HG03108 (cell line): Measurements from ENCODE around the gene CAMTA1.
"Not testable (repeated sequence)": the region's sequence is repeated elsewhere in the genome, so short reads cannot be mapped to it uniquely, and the experiment has no call there.

Experiments
- ATAC-seq: cut with Tn5 transposase; IDR thresholded peaks from one replicate; pipeline ENCODE4 v1.9.1; 2021; ENCODE audit warnings: moderate library complexity; ENCODE audit not compliant: unreplicated experiment

CAMTA1 gene

GRCh38 chr1:7322912-7323311 is 537.7 kb downstream of the CAMTA1 start:
- ATAC-seq, result no peak

GRCh38 chr1:7325254-7325653 is 540.0 kb downstream of the CAMTA1 start:
- no peak for ATAC-seq

GRCh38 chr1:7326366-7326765 is 541.1 kb downstream of the CAMTA1 start:
- ATAC-seq, result no peak

- ATAC-seq, result no peak
These were observed 542.6 kb downstream of the CAMTA1 start for GRCh38 chr1:7327849-7328248.

- ATAC-seq, result no peak
These were observed 544.8 kb downstream of the CAMTA1 start for GRCh38 chr1:7329868-7330615.

GRCh38 chr1:7330726-7331125 is 545.5 kb downstream of the CAMTA1 start:
- ATAC-seq, result not testable (repeated sequence)

- no peak for ATAC-seq
These were observed 546.8 kb downstream of the CAMTA1 start for GRCh38 chr1:7331926-7332535.

GRCh38 chr1:7333094-7333493 is 547.8 kb downstream of the CAMTA1 start:
- ATAC-seq, result no peak

- ATAC-seq, result no peak
These were observed 548.4 kb downstream of the CAMTA1 start for GRCh38 chr1:7333620-7334019.

GRCh38 chr1:7334475-7335035 is 549.3 kb downstream of the CAMTA1 start:
- ATAC-seq, result no peak

- no peak for ATAC-seq
These were observed 550.1 kb downstream of the CAMTA1 start for GRCh38 chr1:7335224-7335879.

- no peak for ATAC-seq
These were observed 553.2 kb downstream of the CAMTA1 start for GRCh38 chr1:7338439-7338838.

GRCh38 chr1:7339014-7339413 is 553.8 kb downstream of the CAMTA1 start:
- ATAC-seq, result no peak

- ATAC-seq, result no peak
These were observed 554.7 kb downstream of the CAMTA1 start for GRCh38 chr1:7339953-7340352.

- no peak for ATAC-seq
These were observed 556.1 kb downstream of the CAMTA1 start for GRCh38 chr1:7341145-7341905.

GRCh38 chr1:7343882-7344281 is 558.6 kb downstream of the CAMTA1 start:
- ATAC-seq, result no peak

GRCh38 chr1:7344299-7344698 is 559.0 kb downstream of the CAMTA1 start:
- ATAC-seq, result no peak

GRCh38 chr1:7345516-7345915 is 560.3 kb downstream of the CAMTA1 start:
- ATAC-seq, result no peak

GRCh38 chr1:7346070-7346596 is 560.9 kb downstream of the CAMTA1 start:
- no peak for ATAC-seq

GRCh38 chr1:7346600-7347570 is 561.6 kb downstream of the CAMTA1 start:
- ATAC-seq, result no peak
